Measurements from ENCODE around the gene GTF2H1.

DNA sequence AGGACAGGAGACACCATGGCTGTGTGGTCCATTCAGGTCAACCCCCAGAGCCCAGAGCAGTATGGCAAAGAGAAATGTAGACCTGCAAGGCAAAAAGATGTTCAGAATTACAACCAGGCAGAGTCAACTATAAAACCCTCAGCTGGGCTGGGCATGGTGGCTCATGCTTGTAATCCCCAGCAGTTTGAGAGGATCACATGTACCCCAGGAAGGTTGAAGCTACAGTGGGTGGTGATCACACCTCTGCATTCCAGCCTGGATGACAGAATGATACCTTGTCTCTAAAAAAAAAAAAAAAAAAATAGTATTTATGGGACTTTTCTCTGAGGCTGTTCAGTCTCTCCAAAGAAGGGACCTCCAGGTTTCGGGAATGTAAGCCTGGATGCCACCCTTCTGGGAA lies 53.6 kb downstream of the GTF2H1 start:
- TF ChIP-seq EP300 (IDR thresholded peaks at IDR 0.05) (no peak), POLR2A (IDR thresholded peaks at IDR 0.05) (no peak)
- TF ChIP-seq, protein P1, sequence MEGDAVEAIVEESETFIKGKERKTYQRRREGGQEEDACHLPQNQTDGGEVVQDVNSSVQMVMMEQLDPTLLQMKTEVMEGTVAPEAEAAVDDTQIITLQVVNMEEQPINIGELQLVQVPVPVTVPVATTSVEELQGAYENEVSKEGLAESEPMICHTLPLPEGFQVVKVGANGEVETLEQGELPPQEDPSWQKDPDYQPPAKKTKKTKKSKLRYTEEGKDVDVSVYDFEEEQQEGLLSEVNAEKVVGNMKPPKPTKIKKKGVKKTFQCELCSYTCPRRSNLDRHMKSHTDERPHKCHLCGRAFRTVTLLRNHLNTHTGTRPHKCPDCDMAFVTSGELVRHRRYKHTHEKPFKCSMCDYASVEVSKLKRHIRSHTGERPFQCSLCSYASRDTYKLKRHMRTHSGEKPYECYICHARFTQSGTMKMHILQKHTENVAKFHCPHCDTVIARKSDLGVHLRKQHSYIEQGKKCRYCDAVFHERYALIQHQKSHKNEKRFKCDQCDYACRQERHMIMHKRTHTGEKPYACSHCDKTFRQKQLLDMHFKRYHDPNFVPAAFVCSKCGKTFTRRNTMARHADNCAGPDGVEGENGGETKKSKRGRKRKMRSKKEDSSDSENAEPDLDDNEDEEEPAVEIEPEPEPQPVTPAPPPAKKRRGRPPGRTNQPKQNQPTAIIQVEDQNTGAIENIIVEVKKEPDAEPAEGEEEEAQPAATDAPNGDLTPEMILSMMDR (IDR thresholded peaks at IDR 0.05) = no peak
